GF-D8 (cell line): Measurements from ENCODE around the gene P2RX3.
"Not testable (repeated sequence)": the region's sequence is repeated elsewhere in the genome, so short reads cannot be mapped to it uniquely, and the experiment has no call there.

ENCODE experiments used
- DNase-seq: peaks from one replicate; lab custom pipeline; 2025; lab: John Stamatoyannopoulos, UW

Gene P2RX3

DNA sequence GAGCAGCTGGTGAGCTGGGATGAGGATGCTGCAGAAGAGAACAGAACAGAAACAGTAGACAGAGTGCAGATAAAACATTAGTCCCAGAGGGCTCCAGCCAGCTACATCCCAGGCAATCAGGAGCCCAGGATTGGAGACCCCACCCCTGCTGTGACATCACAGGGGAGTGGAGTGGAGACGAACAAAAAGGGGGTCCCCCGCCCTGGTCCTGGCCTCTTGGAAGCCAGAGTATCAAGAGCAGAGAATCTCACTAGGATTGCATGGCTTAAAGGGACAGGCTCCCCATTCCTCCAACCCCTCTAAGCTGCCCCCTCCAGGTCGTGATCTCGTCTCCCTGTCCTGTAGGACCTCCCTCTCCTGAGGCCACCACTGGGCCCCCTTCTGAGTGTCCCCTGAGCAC, at the start of gene P2RX3:
Gene P2RX3 (plus strand): TSS at position 211 of the 400 bp plus-strand sequence. CDS start 199 bp downstream, outside the sequence.
- DNase-seq, result no peak

DNA sequence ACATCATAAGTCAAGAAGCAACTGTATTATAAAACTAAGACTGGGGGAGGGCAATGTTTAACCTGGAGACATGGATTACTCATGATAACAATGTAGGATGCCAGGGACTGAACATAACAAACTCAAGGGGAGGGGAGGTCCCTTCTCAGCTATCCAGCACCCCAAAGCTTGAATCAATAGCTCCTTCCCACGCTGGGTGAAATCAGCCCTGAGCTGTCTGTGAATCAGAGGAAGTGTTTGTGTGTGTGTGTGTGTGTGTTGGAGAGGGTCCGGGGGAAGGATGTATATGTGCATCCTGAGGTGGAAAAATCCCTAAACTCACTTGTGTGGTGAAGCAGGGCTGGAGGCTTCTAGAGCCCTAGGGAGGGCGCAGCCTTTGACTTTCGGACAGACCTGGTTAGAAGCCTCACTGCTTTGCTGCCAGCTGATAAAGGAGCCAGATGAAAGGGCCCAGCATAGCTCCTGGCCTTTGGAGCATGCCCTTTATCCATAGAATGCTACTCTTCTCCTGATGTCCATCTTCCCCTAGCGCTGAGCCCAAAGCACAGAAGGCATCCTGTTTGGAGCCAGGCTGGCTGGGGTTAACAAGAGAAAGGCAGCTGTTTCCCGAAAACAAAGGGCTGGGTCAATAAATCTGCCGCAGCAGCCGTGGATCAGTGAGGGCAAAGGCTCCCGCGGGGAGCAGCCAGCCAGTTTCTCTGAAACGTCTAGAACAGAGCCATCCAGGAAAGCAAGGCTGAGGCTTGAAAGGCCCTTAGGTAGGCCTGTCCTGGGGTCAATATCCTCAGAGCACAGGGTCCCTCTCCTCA, 49.2 kb upstream of the P2RX3 start:
- no peak for DNase-seq

DNA sequence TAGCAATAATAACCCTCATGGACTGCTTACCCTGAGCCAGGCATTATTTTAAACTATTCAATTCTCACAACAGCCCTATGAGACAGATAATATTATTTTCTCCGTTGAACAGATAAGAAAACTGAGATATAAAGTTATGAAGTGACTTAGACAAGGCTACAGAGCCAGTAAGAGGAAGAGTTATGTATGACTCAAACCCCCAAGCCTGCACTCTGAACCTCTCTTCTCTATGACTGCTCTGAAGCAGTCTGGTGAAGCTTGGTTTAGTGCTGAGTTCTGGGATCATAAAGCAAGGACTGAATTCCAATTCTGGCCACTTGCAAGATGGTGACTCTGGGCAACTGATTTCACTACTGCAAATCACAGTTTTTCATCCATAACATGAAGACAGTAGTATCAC, 47.9 kb upstream of the P2RX3 start:
- DNase-seq, result no peak

DNA sequence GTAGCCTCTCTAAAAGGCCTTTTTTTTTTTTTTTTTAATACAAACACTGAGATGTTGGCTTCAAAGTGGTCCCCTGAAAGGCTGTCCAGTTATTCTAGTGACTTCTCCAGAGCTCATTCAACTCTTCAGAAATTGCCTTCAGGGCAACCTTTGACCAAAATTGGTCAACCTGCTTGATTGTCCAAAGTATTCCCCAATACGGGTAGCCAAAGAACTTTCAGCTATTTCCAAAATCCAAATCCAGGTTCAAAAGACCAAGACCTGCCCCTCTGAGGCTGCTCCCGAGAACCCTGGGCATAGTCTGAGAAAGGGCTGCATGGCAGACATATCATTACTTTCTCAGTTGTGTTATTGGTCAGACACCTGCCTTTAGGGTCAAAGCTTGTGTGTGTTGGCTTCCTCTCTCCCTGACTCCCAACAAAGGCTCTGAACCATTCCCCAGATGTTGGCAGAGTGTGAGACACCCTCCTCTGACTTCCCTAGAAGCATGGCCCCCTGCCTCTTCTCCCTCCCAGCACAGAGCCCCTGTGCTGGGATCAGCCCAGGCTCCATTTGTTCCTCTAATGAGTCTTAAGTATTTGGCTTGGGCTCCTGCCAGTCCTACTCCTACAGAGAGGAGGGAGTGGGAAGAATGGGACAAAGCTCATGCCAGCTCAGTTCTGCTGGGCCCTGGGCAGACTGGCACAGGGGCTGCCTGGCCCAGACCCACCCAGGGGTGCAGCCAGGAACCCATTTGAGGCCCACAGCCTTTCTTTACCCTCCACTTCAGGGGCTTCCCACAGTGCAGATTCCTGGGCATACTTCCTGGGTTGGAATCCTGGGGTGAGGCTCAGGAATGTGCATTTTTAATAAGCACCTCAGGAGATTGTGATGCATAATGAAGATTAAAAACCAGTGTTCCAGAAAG, 43.7 kb upstream of the P2RX3 start:
- DNase-seq, result no peak

DNA sequence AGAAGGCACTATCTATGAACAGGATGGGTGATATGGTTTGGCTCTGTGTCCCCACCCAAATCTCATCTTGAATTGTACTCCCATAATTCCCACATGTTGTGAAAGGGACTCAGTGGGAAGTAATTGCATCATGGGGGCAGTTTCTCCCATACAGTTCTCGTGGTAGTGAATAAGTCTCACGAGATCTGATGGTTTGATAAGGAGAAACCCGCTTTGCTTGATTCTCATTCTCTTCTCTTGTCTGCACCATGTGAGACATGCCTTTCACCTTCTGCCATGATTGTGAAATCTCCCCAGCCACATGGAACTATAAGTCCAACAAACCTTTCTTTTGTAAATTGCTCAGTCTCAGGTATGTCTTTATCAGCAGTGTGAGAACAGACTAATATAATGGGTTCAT, 41.9 kb upstream of the P2RX3 start:
- DNase-seq, result not testable (repeated sequence)

DNA sequence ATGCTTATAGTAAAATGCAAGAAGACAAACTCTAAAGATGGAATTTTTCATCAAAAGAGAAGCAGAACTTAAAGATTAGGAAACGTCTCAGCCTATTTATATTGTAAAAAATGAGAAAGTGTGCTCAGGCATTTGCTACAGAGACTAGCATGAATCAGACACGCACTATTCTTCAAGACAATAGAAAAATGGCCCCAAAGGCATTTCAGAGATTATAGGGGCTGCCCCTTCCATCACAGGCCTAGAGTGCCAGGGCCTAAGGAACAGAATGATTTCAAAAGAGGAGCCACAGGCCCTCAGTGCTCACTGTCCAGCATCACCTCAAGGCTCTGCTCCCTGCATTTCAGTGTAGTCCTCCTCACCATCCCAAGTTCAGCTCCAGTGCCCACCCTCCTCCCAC, 40.9 kb upstream of the P2RX3 start:
- no peak for DNase-seq

DNA sequence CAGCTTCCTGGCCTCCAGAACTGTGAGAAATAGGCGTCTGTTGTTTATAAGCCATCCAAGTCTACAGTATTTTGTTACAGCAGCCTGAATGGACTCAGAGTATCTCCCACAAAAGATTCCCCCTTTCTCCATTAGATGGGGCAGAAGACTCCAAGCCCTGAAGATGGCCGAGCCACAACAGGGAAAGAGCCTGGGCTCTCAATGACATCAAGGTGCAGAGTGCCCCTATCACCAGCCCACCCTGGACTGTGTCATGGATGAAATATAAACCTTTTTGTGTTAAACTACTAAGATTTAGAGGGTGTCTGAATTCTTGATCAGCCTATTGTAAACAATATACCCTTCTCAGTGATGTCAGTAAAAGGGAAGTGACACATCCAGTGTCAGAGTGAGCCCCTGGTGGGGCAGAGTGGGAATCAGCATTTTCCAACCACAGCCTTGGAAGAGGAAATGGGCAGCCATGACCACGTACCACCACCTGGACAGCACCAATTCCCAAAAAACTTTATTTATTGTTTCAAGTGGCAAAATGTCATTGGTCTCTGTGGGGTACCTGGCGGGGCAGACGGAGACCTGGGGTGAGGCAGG, 38.9 kb upstream of the P2RX3 start:
- no peak for DNase-seq

DNA sequence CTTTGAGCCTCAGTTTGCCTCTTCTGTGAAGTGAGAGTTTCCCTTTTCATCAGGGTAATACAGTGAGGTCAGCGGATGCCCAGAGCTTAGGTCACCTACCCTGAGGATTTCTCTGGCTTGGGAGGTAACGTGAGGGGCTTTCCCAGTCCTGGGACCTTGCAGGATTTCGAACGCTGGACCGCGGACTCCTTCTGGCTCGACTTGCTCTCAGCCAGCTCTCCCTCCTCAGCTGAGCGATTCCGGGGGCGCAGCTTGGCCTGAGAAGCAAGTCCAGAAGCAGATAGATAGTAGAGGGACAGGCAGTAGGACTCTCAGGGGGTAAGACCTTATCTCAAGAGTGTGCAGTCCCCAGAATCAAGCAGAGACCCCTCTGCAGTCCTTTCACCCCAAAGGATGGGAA, 37.4 kb upstream of the P2RX3 start:
- DNase-seq, result no peak

DNA sequence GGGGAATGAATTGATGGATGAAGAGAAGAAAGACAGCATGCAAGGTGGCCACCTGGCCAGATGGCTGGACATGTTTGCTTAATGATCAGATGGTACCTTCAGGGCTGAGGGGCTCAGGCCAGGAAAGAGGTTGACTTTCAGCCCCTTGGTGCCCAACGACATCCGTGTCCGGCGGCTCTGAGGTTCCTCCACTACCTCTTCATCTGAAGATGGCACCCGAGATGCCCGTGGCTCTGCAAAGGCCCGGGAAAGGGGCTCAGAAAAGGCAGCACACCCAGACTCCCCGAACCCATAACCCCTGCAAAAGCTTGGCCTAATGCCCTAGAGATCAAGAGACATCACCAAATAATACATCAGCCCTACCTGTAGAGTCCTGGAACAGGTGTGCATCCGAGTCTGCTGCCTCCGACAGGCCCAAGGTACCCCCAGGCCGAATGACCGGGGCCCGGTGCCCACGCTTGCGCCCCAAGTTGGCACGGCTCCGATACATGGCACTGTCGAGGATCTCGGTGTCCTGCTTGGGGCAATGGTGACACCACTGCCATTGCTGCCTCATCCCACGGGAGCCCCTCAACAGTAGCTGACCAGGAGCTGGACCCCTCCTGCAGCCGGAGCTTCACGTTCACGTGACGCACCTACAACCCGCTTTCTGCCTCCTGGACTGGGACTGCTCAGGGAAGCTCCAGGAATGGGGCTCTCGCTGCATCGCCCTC, 36.3 kb upstream of the P2RX3 start:
- no peak for DNase-seq

DNA sequence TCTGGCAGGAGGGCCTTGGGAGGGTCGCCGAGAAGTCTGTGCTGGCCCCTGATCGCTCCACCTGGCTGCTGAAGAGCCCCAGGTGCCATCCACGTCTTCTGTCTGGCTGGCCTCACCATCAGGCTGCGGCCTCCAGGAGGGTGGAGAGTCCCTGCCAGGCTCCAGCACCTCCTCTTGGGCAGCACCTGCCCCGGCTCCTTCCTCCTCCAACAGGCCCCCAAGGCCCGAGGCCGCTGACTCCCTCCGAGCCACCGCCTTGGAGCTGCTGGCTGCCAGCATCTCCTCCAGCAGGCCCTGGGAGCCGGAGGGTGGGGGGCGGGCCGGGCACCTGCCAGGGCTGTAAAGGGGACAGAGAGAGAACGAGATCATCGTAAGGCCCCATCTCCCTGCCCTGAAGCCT, 35.7 kb upstream of the P2RX3 start:
- no peak for DNase-seq

DNA sequence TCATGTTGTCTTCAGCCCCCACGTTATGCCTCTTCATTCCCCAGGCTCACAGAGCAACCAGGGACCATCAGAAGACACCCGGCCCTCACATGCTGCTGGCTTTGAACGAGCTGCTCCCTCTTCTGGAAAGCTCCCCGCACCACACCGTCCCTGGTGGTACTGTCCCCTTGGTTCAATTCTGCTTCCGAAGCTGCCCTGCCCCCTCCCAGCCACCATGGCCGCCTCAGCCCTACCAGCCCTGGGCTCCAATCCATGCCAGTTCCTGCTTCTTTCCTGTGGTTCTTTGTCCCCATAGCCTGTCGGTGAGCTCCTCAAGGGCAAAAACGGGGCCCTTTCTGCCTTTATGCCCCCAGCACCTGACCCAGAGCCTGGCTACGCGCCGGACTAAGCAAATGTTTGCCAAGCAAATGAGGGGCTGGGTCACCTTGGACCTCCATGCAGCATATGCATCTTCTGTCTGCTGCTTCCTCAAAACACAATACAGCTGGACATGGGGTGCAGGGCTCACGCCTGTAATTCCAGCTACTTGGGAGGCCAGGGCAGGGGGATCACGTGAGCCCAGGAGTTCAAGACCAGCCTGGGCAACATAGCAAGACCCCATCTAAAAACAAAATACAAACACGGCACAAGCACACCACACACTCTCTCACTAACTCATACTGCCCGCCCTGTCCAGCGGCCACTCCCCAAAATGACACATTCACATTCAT, 34.7 kb upstream of the P2RX3 start:
- no peak for DNase-seq

DNA sequence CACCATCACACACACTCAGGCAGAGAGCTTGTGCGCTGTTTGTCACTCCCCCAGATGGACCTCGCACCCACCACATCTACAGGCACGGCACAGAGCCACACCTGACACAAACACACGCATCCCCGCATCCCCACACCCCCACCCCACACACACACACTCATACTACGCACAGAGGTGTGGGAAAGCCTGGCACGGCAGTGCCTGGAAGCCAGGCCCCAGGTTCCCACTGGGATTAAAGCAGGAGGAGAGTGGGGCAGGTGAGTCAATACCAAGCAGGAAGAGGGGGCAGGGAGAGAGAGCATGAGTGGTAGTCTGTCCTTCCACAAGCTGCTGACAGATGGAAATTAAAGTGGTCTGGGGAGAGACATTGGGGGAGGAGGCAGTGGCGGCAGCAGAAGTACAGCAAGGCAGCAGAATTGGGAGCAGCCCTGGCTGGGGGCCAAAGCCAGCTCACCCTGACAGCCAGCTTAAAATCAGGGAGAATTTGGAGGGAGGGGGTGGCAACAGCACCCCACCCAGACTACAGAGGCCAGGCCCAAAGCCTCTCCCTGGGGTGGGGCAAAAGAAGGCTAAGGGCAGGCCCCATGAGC, 34.1 kb upstream of the P2RX3 start:
- DNase-seq, result no peak

DNA sequence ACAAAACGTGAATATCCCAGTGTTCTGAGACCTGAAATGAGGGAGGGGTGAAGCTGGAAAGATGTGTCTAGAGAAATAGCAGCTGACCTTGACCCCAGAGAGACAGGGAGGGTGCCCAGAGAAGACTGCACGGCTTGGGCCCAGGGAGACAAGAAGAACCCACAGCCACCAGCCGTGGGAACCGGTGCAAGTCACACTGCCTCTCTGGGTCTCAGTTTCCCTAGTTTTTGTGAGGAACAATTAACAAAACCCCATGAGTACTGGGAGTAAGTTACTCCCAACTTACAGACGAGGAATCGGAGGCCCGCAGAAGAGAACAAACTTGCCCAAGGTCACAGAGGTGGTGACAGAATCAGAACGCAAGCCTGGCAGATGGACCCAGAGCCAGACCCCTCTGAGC, 32.6 kb upstream of the P2RX3 start:
- DNase-seq, result no peak

DNA sequence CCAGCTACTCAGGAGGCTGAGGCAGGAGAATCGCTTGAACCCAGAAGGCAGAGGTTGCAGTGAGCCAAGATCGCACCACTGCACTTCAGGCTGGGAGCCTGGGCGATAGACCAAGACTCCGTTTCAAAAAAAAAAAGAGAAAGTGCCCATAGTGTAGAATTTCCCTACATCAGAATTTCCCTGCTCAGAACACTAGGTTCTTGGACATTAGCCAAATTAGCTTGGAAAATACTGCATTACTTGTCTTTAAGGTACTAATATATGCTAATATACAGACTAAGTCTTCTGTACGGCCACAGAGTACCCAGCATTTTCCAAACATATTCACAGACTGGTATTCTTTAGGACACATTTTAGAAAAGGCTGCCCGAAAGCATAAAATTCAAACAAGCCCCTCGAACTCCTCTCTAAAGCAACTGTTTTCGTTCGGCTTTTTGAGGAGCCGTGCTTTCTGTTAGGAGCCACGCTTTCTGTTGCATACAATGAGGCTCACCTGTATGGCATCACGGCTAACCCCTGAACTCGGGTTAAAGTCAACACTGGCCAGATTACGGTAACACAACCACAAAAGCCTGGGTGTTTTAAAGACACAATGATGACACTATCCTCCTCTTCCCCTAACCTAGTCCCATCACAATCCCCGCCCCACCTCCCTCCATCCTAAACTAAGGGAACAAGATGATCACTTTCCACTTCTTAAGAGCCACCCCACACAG, 31.8 kb upstream of the P2RX3 start:
- DNase-seq, result no peak

DNA sequence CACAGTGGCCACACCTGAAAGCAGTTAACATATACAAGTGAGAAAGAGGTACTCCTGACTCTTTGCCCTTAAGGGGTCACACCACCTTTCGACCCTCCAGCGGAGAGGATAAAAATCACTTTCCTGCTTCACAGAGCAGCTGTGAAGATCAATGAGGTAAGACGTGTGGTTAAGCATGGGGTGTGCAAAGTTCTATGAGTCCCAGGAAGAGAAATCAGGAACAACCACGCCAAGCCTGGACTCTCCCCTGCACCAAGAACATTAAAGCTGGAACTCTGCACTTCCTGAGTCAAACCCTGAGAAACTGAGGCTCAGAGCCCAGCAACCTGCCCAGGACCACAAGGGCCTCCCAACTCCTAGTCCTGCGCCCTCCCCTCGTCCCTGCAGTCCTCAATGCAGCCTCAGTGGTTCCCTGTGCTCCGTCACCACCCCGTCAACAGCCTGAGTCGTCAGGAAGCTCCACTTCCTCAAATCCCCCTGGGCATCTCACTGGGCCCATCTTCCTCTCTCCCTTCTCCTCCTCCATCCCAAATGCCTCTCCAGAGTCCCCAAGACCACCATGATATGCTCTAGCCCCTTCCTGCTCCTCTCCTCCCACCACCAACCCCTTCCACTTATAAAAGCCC, 31.1 kb upstream of the P2RX3 start:
- no peak for DNase-seq

DNA sequence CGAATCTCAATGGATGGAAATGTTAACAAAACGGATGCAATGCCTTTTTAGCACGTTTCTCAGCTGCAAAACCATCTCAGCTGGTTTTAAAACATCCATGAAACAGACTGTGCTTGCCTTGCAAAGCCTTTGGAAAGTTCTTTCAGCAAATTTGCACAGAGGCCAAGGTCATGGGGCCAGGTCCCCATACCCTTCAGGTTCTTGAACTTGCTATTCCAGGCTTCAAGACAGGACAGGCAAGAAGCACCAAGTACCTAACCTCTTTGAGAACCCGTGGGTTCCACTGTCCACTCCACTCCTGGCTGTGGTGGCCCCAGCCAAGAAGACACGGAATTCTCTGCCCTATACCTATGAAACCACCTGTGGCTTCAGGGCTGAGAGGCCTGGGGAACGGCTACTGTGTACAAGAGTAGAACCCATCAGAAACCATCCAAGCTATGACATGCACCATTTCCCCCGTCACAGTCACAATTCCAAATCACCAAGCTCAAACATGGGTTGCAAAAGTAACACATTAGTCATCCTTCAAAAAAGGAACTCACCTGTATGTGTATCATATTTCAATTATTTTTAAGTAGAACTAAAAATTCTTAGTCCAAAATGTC, 30.4 kb upstream of the P2RX3 start:
- DNase-seq, result no peak

DNA sequence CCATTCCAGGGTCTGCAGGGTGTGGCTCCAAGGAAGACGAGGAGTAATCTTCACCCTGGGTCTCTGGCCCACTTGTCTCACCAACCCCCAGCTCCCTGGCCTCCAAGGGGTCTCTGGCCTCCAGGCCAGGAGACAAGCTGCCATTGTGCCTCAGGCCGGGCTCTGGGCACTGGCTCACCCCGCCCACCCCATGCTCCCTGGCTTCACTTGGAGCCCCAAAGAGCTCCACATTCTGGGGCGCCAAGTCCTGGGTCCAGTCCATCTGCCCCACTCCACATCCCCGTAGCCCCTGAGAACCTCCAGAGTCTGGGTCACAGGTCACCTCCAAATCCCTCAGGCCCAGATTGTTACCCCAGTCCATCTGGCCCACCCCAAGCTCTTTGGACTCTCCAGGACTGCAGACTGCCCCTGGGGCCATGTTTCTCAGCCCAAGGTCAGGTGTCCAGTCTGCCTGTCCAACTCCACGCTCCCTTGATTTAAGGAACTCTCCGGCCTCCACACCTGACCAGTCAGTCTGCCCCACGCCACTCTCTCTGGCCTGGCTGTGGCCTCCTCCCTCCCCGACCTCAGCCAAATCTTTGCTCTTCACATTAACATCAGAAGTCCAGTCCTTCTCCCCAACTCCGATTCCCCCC, 29.6 kb upstream of the P2RX3 start:
- DNase-seq, result no peak

DNA sequence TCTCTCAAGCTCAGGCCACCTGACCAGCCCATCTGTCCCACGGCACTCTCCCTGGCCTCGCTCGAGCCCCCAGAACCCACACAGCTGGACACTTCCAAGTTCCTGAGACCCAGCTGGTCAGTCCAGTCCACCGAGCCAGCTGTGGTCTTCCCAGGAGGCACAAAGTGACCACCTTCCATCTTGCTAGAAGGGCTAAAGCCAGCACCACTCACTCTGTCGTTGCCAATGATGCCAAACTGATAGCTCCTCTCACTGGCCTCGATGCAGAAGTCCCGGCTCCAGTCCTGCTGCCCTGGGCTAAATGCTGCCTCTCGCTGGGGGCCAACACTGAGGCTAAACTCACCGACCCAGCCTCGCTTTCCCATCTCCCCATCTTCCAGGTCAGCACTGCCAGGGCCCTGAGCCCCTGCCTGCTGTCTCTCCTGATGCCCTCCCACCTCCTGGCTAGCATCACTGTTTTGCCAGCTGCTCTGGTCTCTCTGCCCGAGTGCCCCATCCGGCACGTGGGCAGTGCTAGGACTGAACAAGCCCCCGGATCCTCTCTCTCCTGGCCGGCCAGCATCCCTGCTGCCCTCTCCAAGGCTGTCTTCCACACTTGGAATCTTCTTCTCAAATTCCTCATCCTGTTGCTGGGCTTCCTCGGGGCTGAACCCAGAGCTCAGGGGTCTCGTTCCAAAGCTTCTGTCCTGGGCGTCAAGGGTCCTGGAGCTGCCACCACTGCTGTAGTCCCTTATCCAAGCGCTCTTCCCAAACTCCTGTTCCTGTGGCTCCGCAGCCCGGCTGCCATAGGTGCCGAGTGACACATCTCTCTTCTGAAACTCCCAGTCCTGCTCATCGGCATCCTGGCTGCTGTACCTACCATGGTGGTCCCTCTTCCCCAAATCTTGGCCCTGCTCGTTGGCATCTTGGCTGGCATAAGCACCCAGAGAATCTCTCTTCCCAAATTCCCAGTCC, 28.8 kb upstream of the P2RX3 start:
- no peak for DNase-seq
